GM21723 (cell line): ENCODE measurements around the gene ASB7.

Source experiments
- ATAC-seq: cut with Tn5 transposase; IDR thresholded peaks from one replicate; pipeline ENCODE4 v1.9.1; 2021; ENCODE audit warnings: mild to moderate bottlenecking, moderate library complexity; ENCODE audit not compliant: unreplicated experiment

ASB7 gene

DNA sequence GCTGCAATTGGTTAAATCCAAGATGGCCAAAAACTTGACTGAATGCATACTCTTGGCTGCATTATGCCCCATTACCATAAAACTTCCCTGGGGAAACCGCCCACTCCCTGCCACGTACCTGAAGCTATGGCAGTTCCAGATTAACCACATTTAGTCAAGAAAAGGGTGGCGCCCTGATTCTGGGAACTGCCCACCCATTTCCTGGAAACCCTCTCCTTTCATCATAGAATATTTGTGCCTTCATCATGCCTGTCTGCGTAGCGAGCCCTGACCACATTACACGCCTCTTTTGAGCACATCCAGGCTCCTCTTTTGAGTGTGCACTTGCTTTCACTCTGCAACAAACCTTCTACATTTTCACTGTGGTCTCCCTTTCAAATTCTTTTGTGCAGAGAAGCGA, 5.6 kb upstream of the ASB7 start:
- peak; percentile 83 for ATAC-seq

DNA sequence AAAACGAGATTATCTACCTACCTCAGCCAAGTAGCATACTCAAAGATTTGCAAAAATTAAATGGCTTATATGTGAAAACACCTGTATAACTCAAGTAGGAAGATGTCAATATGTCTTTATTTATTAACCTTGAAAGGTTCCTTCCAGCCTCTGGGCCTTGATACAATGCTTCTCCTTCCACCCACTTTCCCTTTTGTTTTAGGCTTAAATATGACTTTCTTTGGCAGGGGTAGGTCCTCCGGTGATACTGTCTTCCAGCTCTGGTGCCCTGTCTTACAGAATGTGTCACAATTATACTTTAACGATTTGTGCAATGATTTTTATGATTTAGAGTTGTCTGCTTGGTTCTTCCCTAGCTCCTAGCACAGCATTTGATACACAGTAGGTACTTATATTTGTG, 4.5 kb upstream of the ASB7 start:
- no peak for ATAC-seq

DNA sequence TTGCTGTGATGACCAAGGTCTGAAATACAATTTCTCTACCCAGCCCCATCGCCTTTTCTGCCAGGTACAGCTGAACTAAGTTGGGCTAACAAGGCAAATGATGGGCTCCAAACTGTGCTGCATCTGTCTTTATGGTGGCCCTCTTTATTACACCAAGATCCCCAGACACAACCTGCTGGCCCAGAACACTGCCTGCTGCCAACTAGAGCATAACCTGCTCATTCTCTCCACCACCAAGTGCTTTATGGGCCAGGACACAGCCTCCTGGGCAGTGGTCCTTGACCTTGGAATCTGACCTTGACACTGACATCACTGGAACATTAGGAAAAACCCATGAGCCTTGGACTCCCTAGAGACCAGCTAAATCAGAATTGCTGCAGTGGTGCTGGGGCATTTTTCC, 3.7 kb upstream of the ASB7 start:
- ATAC-seq = no peak

DNA sequence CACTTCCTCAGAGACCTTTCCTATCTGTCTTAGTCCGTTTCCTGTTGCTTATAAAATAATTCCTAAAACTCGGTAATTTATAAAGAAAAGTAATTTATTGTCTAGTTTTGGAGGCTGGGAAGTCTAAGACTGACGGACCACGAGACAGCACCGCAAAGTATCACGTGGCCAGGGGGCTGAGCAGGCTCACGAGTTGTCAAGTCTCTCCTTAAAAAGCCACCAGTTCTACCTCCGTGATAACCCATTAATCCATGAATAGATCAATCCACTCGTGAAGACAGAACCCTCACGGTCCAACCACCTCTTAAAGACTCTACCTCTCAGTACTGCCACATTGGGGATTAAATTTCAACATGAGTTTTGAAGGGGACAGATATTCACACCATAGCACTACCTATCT, 1.2 kb upstream of the ASB7 start:
- no peak for ATAC-seq

DNA sequence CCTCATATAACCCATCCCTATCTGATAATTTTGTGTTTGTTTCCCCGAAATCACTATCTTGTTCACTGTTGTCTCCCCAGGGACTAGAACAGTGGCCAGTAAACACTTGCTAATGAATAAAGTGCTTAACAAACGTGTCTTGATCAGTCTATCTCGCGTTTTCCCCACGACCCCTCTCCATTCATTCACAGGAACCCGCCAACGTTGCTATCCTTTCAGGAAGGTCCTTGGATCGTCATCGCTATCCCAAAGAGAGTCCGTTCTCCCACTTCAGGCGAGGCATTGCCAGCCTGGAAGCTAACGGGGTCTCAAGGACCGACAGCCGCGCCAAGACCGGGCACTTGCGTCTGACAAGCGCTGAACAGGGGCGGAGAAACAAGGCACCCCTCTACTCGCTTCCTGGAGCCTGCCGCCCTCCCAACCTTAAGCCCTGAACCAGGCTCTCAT, 749 bp upstream of the ASB7 start:
- ATAC-seq = peak; percentile 22

DNA sequence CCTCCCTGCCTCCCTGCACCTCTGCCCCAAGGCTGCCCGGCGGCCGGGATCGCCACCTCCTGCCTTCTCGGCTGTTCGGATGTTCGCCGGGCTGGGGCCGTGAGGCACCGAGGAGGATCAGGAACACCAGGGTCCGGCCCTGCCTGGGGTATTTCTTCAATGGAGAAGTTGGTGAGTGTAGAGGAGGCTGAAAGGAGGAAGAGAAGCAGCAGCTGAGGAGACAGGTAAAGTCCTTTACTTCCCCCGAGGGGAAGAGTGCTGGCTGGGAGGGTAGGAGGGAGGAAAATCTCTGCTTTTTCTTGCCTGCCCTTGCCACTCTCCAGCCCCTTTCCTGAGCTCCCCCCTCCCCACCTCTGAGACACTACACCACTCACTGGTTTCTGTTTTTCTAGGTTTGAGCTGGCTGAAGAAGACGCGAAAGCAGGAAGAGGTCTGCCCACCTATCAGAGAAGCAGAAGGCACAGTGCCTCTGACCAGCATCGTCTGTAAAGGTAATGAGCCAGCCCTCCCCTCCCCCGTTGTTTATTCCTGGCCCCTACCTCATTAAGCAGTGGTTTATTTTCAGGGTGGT, 519 bp downstream of the ASB7 start:
- peak; percentile 51 for ATAC-seq

DNA sequence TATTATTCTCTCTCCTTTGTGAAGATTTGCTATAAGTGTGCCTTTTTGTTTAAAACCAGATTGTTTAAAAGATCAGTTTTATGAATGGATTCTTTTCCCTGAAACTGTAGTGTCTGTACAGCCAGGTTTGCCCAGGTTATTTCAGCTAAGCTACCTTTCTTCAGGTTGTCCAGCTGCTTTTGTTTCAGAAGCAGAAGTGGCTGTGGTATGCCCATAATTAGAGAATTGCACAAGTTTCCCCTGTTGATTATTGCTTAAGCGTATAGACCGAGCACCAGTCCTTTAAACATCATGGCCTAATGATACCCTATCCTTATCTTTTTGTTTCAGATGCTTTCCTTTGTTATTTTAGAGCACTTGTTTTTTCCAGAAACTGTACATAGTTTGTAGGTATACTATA, 10.2 kb downstream of the ASB7 start:
- ATAC-seq = no peak

DNA sequence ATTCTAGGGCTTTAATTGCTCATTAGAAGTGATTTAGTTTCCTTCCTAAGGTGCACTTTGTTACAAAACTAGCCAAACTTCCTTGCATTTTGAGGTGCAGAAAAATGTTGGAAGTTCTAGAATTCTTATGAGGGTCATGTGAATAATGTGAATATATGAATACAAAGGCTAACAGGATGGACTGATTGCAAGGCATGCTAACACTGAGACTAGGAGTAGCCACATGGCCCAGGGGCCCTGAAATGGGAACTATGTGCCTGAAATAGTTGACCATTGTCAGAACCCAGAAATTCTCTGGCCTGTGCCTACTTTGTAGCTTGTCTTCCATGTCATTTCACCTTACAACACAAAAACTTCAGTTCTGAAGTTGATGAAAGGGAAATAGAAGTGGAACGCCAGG, 10.8 kb downstream of the ASB7 start:
- ATAC-seq = no peak

DNA sequence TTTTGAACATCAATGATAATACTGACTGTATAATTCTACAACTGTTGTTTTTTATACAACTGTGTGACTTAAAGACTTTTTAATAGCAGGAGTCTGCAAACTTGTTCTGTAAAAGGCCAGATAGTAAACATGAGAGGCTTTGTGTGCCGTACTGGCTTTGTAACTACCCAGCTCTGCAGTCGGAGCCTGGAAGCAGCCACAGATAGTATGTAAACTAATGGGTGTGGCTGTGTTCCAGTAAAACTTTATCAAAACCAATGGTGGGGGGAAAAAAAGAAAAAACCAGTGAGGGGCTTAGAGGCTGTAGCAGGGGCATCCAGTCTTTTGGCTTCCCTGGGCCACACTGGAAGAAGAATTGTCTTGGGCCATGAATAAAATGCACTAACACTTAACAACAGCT, 11.9 kb downstream of the ASB7 start:
- no peak for ATAC-seq

DNA sequence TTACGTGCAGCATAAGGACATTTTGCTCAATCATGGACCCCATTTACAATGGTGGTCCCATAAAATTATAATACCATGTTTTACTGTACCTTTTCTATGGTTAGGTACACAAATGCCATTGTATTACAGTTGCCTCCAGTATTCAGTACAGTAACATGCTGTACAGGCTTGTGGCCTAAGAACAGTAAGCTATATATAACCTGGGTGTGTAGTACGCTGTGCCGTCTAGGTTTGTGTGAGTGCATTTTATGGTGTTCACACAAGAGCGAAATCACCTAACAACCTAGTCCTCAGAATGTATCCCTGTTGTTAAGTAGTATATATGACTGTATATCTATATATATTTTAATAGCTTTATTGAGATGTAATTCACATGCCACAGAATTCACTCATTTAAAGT, 12.5 kb downstream of the ASB7 start:
- ATAC-seq = no peak

DNA sequence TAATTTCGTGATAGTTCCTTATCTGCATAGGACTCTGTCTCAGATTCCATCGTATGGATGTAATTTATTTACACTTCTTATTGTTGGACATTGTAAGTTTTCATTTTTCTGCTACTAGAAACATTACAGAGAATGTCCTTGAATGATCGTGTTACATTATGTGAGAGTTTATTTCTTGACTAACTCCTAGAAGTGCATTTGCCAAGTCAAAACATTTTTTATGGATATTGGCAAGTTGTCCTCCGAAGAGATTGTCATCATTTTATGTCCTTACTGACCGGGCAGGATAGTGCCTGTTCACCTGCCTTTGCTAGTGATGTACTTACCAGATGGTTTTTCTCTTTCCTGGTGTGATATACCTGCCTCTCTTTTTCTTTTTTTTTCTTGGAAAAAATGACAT, 13.4 kb downstream of the ASB7 start:
- no peak for ATAC-seq

DNA sequence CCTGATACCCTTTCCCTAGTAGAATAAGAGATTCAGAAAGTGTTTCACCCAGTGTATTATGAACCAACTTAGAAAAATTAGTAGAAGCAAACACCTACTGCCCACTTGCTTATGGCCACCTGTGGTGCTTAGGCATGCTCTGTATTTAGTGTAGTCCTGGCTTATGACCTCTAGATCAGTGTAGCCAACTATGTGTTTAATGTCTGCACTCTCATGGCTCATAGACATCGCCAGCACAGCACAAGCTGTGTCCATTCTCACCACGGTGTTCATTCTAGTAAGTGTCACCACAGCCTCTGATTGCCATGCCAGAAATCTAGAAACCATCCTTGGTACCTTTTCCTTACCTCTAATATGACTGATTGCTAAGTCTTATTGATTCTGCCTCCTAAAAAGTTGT, 14.3 kb downstream of the ASB7 start:
- ATAC-seq = no peak

DNA sequence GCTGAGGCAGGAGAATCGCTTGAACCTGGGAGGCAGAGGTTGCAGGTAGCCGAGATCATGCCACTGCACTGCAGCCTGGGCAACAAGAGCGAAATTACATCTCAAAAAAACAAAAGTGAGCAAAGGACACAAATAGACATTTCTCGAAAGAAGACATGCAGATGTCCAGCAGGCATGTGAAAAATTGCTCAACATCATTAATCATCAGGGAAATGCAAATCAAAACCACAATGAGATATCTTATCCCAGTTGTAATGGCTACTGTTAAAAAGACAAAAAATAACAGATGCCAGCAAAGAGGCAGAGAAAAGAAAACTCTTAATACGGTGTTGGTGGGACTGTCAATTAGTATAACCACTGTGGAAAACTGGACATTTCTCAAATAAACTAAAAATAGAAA, 20.9 kb downstream of the ASB7 start:
- ATAC-seq = no peak

DNA sequence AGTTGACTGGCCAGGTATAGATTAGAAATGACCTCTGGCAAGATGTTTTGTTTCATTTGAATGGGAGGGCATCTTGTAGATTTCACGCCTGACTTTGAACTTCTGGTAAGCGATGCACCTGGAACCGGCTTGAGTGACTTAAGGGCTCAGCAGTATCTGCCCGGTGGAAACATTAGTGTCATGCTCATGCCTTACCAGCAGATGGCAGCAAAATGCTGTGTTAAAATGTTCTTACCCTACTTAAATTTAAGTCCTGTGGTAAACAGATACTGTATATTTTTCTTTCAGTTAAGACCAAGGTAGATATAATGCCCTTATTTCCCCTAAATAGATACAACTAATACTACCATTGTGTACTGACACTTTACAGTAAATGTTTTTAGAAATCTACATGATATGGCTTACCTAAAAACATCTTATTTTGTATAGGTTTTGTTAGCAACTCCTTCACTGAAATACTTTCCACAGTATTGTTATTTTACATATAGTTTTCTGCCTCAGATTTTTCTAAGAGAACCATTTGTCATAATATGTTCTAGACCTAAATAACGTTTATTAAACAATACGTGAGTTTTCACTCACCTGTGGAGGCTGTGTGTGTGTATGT, 25.5 kb downstream of the ASB7 start:
- ATAC-seq = peak; percentile 87

DNA sequence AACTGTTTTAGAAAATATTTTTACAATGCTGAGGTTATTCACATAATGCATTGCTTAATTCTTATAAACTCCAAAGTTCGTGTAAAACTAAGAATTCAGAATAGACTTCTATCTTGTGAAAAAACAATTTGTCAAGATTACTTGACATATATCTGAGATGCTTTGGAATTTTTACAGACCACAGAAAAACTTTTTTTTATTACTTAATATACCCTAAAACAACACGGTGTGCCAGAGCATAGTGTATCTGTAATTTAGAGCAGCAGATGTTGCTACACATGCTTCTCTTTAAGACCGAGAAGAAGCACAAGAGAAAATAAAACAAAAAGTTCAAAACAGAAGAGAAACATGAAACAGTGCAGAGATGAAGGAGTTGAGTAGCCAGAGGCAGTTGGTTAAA, 26.4 kb downstream of the ASB7 start:
- no peak for ATAC-seq

DNA sequence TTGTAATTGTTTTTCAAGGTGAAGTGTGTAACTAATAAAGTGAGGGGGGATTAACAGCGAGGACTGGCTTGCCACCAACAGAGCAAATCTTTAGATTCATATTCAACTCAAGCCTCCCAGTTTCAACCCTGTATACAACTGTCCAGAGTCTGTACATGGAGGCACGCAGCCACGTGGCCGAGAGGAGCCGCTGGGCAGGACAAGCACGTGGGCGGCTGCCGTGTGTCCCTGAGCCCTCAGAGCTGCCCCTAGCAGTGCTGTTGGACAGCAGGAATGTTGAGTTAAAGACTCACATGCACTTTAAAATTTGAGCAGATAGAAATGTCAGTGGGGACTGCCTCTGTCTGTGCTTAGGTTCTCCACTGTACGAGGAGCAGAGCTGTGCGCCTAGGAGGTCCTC, 29.4 kb downstream of the ASB7 start:
- no peak for ATAC-seq

DNA sequence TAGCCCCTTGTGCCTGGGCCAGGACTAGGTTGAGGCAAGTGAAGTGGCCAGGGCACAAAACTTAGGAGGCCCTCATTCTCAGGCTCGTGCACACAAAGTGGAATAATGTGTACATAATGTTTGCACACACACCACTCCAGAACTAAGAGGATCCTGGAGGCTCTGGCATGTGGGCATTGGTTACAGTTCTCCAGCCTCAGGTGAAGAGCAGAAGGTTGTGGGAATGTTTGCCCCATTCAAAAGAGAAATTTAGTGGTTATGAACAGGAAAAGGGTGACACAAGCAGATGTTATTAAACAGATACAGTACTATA, 31.3 kb downstream of the ASB7 start:
- ATAC-seq = no peak

DNA sequence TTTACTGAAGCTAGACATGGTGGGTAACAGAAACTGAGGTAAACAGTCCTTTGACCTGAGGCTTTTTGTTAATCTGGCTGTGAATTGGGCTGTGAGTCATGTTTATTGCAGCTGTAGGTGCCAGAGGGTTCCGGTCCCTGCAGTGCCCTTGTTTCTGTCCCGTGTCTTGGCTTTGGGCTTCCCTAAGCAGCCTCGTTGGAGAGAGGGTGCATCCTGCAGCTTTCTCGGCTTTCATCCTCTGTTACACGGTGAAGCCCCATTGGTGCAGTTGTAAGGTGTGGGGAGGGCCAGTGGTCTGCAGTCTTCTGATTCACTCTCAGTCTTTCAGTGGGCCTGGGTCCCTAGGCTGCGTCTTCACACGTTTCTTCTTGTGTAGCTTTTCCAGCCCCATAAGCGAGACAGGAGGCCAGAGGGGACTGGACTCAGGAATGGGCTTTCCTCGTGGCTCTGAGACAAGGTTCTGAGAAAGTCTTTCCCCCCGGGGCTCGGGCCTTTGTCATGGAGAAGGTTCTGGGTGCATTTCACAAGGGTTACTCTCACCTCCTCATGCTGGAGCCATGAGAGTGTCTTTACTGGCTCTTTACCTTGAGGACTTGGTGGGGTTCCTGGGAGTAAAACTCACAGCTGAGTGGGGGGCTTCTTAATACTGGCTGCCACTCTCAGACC, 33.1 kb downstream of the ASB7 start:
- ATAC-seq = no peak

DNA sequence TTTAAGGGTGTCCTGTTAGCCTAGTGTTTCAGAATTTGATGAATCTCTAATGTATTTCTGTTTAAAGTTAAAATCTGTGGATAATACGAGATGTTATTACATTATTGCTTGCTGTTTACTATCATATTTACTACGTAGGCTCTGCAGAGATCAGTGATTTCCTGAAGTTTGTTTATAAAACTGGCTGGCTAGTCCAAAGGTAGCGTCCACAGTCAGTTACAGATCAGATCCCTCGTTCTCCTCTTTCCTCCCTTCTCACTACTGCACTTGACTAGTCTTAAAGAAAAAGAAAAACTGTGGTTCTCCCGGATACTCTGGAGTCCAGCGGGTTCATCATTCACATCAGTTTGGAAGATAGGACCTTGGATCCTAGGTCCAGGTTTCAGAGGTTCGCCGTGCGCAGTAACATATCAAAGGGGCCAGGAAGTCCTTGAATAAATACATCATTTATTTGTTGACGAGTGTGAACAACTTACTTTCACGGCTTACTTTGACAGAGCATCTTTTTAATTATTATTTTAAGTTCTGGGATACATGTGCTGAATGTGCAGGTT, 35.9 kb downstream of the ASB7 start:
- ATAC-seq = no peak

DNA sequence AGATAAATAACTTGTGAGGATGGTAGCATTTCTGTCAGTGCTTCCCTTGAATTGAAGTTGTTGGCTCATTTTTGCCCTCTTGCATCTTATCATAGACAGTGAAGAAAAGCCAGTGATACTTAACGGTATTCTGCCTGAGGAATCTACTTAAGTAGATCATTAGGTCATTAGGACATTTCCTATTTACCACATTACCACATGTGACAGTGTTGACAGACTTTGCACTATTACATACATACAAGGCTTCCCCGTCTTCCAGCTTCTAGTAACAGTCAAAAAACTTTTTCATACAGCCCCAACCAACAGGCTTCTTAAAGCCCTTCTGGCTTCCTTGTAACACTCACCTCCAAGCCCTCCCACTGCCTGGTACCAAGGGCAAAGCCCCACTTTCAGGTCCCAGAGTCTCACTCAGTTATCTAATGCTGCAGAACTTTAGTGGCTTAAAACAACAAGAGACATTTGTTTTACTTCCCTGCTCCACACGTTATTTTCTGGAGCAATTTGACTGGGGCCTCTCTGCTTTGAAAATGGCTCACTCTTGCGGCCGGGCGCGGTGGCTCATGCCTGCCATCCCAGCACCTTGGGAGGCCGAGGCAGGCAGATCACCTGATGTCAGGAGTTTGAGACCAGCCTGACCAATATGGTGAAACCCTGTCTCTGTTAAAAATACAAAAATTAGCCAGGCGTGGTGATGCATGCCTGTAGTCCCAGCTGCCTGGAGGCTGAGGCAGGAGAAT, 40.0 kb downstream of the ASB7 start:
- ATAC-seq = no peak

DNA sequence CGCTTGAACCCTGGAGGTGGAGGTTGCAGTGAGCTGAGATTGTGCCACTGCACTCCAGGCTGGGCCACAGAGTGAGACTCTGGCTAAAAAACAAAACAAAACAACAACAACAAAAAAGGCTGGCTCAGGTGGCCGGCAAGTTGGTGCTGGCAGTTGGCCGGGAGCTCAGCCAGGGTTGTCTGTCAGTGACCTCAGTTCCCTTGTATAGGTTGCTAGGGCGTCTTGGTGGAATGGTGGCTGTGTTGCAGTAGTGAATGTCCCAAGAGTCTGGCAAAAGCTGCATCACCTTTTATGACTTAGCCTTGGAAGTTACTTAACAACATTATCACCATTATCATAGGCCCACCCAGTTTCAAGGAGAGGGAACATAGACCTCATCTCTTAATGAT, 40.6 kb downstream of the ASB7 start:
- ATAC-seq = no peak

DNA sequence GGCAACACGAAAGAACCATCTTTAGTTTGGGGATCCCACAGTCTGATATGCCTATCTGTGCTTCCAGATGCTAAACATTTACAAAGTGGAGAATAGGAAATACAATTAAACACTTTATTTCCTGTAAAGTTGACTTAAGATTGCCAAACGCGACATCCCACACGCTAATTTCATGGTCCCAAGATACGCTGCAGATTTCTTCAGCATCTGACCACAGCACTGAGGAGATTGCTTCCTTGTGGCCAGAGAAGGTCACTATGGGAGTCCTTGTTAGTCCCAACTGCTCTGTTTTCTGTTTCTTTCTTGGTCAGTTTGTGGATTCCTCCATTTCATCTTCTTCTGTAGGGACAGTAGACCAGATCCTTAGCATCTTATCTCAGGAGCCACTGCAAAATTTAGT, 43.3 kb downstream of the ASB7 start:
- ATAC-seq = no peak
